Panc1 (cell line): ENCODE results near the gene TES.

ENCODE experiments used
- CTCF ChIP-seq: fragments of 450-650 bp; IDR thresholded peaks from 2 replicates; pipeline ENCODE4 v1.5.1; 2017; ENCODE audit warnings: mild to moderate bottlenecking
- POLR2AphosphoS5 ChIP-seq: IDR thresholded peaks from 2 replicates; pipeline ENCODE4 v1.6.1; 2012; ENCODE audit warnings: mild to moderate bottlenecking, low read depth, low read length, moderate library complexity
- REST ChIP-seq, 2 experiments: IDR thresholded peaks; 2 replicates each; pipeline ENCODE4 v1.6.1; 2011 to 2012; ENCODE audit warnings: low read depth in 2 of 2, control low read depth in 1 of 2, low read length in 1 of 2, mild to moderate bottlenecking in 1 of 2, moderate library complexity in 1 of 2; ENCODE audit not compliant: insufficient read depth in 1 of 2
- SIN3A ChIP-seq: IDR thresholded peaks from 2 replicates; pipeline ENCODE4 v1.6.1; 2012; ENCODE audit warnings: low read depth, mild to moderate bottlenecking, low read length, moderate library complexity, borderline replicate concordance; ENCODE audit not compliant: insufficient read depth
- TCF7L2 ChIP-seq: IDR thresholded peaks from 2 replicates; pipeline ENCODE4 v1.6.1; 2011; ENCODE audit warnings: mild to moderate bottlenecking, low read depth, low read length, inconsistent platforms

DNA sequence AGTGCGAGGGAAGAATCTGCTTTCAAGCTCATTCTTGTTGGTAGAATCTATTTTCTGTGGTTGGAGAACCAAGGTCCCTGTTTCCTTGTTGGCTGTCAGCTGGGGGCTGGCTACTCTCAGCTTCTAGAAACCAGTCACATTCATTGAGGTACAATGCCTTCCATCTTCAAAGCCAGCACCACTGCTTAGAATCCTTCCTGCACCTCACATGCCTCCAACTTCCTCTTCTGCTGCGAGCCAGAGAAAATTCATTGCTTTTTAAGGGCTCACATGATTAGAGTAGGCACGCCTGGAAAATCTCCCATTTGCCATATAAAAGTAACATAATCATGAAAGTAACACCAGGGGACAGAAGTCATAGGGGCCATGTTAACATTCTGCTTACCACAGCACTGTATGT, 28.7 kb downstream of the TES start:
- TF ChIP-seq POLR2AphosphoS5: no peak
- TF ChIP-seq TCF7L2: no peak
- TF ChIP-seq CTCF: no peak
- TF ChIP-seq REST (IDR thresholded peaks at IDR 0.05; ENCODE audit: insufficient read depth in 1 of 2, low read depth in 2 of 2, low read length in 1 of 2): no peak
- no peak for TF ChIP-seq SIN3A
